ENCODE results near the gene TRIP12. TPM values are rescaled to one million over a fixed set of nuclear protein-coding genes. Genes with fewer than 3 reads are reported as not detected.
A peak's percentile ranks its signal among the peaks of the same experiment; 100 is the strongest.
"Not testable (repeated sequence)": the region's sequence is repeated elsewhere in the genome, so short reads cannot be mapped to it uniquely, and the experiment has no call there.

TRIP12 gene
- total RNA-seq, 1 experiment from 2014 or later = 121 TPM

DNA sequence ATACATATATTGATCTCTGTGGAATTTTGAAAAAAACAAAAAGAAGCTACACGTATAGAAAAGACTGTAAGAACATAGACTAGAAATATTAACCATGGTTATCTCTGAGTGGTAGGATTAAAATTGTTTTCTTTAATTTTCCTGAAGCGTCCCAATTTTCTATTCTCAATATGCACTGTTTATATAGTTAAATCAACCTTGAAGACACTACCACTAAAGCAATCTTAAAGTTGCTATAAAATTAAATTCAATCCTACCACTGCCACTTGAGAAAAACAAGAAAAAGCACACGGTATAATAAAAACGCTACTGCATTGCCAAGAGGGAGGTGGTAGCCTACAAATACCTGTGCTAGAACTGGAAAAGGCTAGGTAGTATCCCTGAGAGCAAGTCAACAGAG, 47.2 kb downstream of the TRIP12 start:
- no peak for DNase-seq (ENCODE audit: low read depth)

DNA sequence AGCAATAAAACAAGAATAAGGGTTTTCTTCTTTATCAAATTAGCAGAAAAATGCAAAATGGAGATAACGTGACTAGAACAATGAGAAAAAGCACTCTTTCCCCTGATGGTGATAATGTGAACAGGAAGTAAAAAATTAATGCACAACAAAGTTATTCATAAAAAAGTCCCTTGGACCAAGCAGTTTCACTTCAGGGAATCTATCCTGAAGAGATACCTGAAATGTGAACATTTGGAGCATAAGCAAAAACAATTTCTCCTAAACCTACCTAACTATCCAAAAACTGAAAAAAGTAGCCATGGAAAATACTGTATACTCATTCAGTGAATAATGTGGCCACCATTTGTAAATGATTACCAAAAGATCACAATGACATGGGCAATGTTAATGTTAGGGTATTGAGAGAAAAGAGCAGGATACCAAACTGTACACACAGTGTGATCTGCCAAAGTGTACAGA, 48.7 kb downstream of the TRIP12 start:
- no peak for DNase-seq (ENCODE audit: low read depth)

DNA sequence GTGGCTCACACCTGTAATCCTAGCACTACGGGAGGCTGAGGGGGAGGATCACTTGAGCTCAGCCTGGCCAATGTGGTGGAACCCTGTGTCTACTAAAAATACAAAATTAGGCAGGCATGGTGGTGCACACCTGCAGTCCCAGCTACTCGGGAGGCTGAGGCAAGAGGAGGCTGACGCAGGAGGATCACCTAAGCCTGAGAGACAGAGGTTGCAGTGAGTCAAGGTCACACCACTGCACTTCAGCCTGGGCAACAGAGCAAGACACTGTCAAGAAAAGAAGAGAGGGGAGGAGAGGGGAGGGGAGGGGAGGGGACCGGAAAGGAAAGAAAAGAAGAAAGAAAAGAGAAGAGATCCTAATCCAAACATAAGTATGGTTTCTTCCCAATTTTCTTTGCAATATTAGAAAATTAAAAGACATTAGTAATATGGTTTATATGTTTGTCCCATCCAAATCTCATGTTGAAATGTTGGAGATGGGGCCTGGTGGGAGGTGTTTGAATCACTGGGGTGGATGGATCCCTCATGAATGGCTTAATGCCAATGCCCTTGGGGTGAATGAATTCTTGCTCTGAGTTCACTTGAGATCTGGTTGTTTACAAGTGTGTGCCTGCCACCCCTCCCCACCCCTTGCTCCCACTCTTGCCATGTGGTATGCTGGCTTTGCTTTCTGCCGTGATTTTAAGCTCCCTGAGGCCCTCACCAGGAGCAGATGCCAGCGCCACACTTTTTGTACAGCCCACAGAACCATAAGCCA, 50.7 kb downstream of the TRIP12 start:
- no peak for DNase-seq (ENCODE audit: low read depth)

GRCh38 chr2:229869226-229869625, 52.6 kb downstream of the TRIP12 start:
- no peak for DNase-seq (ENCODE audit: low read depth)

- no peak for DNase-seq (ENCODE audit: low read depth)
Observed at GRCh38 chr2:229868794-229869193, 53.0 kb downstream of the TRIP12 start.

GRCh38 chr2:229865033-229865432, 56.8 kb downstream of the TRIP12 start:
- no peak for DNase-seq (ENCODE audit: low read depth)

- DNase-seq (ENCODE audit: low read depth) = no peak
Observed at GRCh38 chr2:229861431-229861830, 60.4 kb downstream of the TRIP12 start.

DNA sequence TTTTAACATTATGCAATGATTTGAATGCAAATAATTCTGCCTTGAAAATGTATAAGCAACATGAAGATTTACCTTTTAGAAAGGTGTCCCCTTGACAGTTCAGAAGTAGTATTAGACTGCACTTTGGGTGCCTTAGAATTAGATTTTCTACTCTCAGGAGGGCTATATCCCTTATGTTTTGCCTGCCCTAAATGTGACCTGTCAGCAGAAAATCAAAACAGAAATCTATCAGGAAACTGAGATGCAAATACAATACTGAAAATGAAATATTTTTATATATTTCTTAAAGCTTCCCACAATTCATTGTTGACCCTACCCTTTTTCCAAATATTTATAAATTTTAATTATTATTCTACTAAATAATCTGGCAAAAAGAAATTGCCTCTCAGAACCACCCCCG, 61.5 kb downstream of the TRIP12 start:
- DNase-seq (ENCODE audit: low read depth) = no peak

DNA sequence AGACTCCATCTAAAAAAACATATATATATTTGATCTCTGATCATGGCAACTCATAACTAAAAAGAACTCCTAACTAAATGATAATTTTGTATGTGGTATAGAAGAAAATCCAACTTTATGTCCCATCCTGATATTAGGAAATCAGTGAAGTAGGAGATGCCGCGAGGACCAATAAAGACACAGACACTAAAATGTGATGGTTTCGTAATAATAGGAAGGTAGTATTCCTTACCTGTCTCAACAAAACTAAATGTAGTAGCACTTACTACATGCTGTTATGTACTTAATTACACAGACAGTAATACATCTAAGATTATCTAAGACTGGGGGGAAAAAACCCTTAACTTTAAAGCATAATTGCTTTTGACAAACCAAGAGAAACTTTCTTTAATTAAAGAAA, 63.5 kb downstream of the TRIP12 start:
- DNase-seq (ENCODE audit: low read depth) = no peak

GRCh38 chr2:229857634-229858033, 64.2 kb downstream of the TRIP12 start:
- no peak for DNase-seq (ENCODE audit: low read depth)

- no peak for DNase-seq (ENCODE audit: low read depth)
Observed at GRCh38 chr2:229856413-229856812, 65.4 kb downstream of the TRIP12 start.

- DNase-seq (ENCODE audit: low read depth) = no peak
Observed at GRCh38 chr2:229855116-229855515, 66.7 kb downstream of the TRIP12 start.

DNA sequence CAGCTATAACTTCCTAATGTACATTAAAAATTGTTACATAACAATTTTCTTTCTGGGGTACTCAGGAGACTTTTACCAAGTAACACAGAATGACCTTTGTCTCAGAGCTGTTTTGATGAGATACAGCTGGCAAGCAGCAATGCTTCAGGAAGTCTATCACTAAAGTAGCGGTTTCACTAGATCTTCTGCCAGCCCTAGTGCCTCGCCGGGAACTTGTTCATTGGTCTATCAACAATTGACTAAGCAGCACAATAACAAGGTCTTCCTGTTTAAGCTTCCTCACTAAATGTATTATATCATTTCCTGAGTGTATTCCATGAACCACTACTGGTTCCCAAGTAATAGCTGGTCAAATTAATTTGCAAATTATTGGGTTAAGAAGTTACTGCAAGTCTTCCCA, 69.2 kb downstream of the TRIP12 start:
- peak; percentile 26 for DNase-seq (ENCODE audit: low read depth)

GRCh38 chr2:229851870-229852269, 69.9 kb downstream of the TRIP12 start:
- DNase-seq (ENCODE audit: low read depth) = no peak

DNA sequence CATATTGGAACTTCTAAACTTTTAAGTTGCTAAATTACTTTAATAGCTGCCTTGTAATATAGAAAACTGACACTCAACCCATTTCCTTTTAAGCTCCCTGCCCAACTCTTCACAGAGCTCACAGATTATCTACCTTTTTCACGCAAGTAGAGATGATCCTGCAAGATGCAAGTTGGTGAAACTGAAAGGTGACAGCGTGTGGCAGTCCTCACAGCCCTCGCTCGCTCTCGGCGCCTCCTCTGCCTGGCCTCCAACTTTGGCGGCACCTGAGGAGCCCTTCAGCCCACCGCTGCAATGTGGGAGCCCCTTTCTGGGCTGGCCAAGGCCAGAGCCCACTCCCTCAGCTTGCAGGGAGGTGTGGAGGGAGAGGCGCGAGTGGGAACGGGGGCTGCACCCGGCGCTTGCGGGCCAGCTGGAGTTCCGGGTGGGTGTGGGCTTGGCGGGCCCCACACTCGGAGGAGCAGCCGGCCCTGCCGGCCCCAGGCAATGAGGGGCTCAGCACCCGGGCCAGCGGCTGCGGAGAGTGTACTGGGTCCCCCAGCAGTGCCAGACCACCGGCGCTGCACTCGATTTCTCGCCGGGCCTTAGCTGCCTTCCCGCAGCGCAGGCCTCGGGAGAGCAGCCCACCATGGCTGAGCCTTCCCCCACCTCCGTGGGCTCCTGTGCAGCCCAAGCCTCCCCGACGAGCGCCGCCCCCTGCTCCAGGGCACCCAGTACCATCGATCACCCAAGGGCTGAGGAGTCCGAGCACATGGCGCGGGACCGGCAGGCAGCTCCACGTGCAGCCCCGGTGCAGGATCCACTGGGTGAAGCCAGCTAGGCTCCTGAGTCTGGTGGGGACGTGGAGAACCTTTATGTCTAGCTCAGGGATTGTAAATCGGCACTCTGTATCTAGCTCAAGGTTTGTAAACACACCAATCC, 71.2 kb downstream of the TRIP12 start:
- not testable (repeated sequence) for DNase-seq (ENCODE audit: low read depth)

- no peak for DNase-seq (ENCODE audit: low read depth)
Observed at GRCh38 chr2:229849073-229849472, 72.7 kb downstream of the TRIP12 start.

GRCh38 chr2:229843613-229844012, 78.2 kb downstream of the TRIP12 start:
- DNase-seq (ENCODE audit: low read depth) = no peak

DNA sequence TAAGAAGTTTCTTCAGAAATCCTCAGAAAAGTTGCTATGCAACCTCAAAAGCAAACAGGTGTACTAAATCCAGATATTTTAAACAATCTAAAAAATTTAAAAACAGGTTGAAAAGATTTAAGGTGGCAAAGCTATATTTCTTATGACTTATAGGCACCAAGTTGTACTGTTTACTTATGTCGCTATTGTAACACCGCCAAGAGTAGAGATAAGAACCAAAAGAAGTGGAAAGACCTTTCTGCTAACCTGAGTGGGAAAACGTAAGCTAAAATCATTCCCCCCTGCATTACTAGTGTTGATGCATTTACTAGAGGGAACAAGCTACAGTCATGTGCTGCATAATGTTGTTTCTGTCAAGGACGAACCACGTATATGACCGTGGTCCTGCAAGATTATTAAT, 83.1 kb downstream of the TRIP12 start:
- no peak for DNase-seq (ENCODE audit: low read depth)

DNA sequence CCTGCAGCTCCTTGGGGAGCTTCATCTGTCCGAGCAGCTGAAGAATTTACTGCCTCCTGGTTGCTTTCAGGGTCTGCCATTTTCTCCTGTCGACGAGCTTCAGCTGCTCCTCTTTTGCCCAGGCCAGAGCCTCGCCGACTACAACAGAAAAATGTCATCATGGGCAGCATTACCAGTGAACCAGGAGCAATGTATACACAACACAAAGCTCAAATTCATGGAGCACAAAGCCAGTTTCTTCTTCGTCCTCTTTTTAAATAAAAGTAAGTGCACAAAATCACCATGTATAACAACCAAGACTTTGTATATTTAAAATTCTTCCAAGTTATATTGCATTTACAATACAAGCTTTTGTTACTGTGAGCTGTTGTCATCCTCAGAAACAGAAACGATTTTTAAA, 85.0 kb downstream of the TRIP12 start:
- DNase-seq (ENCODE audit: low read depth) = no peak

- peak; percentile 7 for DNase-seq (ENCODE audit: low read depth)
Observed at GRCh38 chr2:229835596-229836283, 86.1 kb downstream of the TRIP12 start.

GRCh38 chr2:229834368-229834767, 87.4 kb downstream of the TRIP12 start:
- DNase-seq (ENCODE audit: low read depth) = not testable (repeated sequence)

- no peak for DNase-seq (ENCODE audit: low read depth)
Observed at GRCh38 chr2:229832510-229832898, 89.3 kb downstream of the TRIP12 start.
